Stimulated activated CD8-positive, alpha-beta memory T cell treated with anti-CD3 and anti-CD28 coated beads, Interleukin-15, amount 100 ng/mL, for 1 hour (primary cell): ENCODE measurements around the gene EIF2B5.
"Not testable (repeated sequence)": the region's sequence is repeated elsewhere in the genome, so short reads cannot be mapped to it uniquely, and the experiment has no call there.

Experiments used
- DNase-seq: peaks from one replicate; pipeline ENCODE4 v3.0.0-alpha.2; 2020; ENCODE audit warnings: low read depth

Gene EIF2B5

GRCh38 chr3:184148076-184148475 is 12.9 kb downstream of the EIF2B5 start:
- DNase-seq = no peak

DNA sequence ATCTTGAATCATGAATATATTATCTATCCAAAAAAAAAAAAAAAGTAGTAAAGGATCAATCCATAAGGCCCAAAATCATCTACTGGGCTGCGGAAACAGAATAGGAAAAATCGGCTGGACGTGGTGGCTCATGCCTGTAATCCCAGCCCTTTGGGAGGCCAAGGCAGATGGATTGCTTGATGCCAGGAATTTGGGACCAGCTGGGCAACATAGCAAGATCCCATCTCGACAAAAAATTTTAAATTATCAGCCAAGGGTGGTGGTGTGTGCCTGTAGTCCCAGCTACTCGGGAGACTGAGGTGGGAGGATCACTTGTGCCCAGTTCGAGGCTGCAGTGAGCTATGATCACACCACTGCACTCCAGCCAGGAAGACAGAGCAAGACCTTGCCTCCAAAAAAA is 14.0 kb downstream of the EIF2B5 start:
- DNase-seq = no peak

GRCh38 chr3:184149770-184150169 is 14.6 kb downstream of the EIF2B5 start:
- not testable (repeated sequence) for DNase-seq

GRCh38 chr3:184154885-184155643 is 19.9 kb downstream of the EIF2B5 start, which contains the start of gene DVL3:
DVL3 (plus strand) TSS chr3:184155377; CDS start chr3:184155636, 259 bp downstream.
- DNase-seq = no peak

- peak; percentile 11 for DNase-seq
Measured at GRCh38 chr3:184155644-184156521, 20.7 kb downstream of the EIF2B5 start.

DNA sequence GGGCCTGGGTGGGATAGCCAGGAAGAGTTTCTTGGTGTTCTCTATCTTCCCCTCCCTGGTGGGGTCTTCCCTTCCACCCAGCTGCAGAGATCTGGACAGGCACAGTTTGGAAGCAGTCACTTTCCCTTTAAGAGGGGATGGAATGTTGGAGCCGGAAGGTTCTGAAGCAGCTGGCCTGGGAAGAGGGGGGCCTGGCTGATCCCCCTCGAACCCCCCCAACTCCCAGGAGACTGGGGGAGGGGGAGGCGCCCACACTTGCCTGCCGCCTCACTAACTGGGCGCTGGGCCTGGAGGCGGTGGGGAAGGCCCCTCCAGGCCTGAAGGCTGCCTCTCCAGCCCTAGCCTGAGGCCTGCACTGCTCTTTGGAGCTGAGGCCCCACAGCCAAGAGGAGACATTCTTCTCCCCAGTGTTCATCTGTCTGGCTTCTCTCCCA is 21.4 kb downstream of the EIF2B5 start:
- no peak for DNase-seq

DNA sequence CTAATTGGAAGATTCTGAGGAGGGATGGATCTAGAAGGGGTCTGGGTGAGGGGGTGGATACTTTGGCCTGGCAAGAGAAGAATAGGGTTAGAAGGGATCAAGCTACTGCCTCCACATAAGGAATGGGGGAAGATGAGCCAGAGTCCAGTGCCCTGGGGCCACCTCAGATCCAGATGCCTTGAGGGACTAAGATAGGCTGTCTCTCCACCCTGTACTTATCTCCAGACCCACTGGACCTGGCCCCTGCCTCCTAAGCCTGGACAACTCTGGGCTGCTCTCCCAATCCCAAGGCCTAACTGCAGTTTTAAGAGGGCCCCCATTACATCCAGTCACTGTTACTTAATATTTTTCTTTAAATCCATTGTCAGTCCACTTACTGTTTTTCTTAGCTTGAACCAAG is 22.0 kb downstream of the EIF2B5 start:
- DNase-seq = no peak

DNA sequence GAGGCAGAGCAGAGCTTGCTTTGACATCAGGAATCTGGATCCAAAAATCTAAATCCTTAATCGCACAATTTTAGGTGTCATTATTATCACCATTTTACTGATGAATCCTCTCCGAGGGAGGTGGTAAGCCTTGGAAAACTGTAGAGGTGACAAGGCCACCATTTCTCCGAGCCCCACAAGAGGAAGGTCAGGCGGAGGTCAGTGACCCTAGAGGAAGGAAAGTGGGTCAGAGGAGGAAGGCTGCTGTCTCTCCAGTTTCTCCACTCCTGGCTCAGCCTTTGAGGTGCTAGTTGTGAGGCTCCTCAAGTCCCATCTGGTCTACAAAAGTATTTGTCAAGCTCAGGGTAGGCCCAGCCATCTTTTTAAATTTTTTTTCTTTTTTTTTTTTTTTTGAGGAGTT is 23.2 kb downstream of the EIF2B5 start:
- DNase-seq = no peak

DNA sequence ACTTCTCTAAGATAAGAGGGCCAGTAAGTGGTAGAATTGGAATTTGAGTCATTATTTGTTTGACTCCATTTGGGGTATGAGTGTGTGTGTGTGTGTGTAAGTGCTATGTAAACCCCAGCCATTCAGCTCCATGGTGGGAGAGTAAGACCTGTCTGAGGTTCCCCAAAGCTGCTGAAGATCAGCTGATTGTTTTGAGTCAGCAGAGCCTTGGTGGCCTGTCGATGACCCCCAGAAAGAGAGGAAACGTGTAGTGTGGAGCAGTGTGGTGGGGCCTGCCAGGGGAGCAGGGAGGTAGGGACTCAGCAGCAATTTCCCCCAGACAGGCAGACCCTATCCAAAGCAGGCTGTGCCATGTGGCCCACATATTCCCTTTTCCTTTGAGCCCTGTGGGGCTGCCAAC is 25.3 kb downstream of the EIF2B5 start:
- no peak for DNase-seq

- DNase-seq = not testable (repeated sequence)
Measured at GRCh38 chr3:184162571-184163070, 27.5 kb downstream of the EIF2B5 start.

DNA sequence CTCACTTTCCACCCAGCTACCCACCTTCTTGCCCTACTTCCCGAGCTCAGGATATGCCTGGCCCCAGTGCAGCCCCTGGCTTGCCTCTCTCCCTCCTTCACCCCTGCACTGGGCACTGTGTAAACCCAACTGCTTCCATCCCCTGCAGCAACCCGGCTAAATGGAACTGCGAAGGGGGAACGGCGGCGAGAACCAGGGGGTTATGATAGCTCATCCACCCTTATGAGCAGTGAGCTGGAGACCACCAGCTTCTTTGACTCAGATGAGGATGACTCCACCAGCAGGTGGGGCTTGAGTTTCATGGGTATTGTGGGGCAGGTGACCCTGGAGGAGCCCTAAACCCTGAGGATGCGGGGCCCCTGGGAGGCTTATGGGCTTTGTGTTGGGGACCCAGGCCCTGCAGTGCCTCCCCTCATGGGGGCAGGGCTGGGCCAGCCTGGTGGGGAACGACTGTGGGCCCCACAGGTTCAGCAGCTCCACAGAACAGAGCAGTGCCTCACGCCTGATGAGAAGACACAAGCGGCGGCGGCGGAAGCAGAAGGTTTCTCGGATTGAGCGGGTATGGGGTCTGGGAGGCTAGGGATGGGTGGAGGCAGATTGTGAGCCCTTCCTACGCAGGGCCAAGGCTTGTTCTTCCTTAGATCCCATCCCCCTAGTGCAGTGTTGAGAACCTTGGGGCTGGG is 29.6 kb downstream of the EIF2B5 start:
- DNase-seq = no peak

DNA sequence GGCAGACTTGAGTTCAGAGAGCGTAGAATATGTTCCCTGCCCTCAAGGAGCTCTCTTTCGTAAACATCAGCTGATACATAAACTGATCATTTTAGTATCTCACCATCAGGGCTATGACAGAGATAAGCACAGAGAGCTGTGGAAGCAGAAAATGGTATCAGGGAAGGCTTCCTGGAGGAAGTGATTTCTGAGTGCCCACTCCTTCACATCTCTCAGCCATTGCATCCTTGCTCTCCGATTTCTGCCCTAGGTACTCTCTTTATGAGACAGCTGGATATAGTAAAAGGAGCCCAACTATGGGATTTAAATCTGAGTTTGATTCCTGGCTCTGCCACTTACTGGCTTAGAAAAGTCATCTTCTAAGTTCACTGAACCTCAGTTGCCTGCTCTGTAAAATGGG is 30.4 kb downstream of the EIF2B5 start:
- DNase-seq = no peak

DNA sequence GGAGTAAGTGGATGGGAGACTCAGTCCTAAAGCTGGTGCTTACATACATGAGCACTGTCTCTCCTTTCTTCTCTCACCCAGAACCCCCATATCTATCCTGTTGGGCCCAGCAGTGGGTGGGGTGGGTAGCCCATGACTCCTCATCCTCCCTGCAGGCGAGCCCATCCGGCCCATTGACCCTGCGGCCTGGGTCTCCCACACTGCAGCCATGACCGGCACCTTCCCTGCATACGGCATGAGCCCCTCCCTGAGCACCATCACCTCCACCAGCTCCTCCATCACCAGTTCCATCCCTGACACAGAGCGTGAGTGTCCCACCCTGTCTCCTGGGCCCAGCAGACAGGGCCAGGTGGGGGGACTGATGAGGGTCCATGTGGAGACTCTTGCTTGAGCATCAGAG is 31.5 kb downstream of the EIF2B5 start:
- DNase-seq = no peak

DNA sequence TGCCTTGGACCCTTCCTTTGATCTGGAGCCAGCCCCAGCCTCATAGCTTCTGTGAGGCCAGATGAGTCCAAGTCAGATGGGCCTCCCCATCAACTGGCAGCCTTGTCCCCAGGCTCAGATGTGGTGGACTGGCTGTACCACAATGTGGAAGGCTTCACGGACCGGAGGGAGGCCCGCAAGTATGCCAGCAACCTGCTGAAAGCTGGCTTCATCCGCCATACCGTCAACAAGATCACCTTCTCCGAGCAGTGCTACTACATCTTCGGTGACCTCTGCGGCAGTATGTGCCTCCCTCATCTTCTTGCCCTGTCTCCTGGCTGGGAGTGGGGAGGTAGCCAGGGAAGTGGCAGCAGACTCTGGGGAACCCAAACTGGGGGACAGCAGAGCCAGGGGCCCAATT is 32.6 kb downstream of the EIF2B5 start:
- no peak for DNase-seq

DNA sequence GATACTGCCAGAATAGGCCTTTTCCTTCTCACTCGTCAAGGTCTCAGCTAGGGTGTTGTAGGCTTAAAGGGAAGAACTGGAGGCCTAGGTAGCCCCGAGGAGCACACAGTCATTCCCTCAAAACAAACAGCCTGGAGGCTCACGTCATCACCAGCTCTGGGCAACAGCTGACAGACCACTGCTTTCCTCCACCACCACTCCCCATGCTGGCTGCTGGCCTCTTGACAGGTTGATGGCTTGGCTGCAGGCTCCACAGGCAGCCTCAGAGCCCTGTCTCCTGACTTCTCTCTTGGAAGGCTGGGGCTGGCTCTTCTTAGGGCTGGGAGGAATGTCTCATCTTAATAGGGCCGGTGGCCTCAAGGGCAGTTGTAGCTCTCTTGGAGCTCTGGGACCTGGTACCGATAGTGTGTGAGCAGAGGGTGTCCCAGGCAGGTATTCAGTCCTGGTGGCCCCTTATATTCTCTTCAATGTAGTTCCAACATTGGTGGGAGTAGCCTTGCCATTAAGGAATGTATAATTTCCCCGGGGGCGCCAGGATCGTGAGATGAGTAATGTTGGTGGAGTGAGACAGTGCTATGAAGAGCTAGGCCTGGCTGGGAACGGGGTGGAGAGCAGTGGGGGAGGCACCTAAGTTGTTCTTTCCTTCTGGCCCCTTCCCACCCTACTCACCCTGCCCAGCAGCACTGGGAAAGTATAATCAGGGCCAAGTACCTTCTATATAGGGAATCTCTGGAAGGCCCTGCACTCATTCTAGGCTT is 33.4 kb downstream of the EIF2B5 start:
- DNase-seq = no peak

GRCh38 chr3:184169896-184170875 is 35.0 kb downstream of the EIF2B5 start:
- DNase-seq = no peak

GRCh38 chr3:184171562-184171961 is 36.4 kb downstream of the EIF2B5 start:
- no peak for DNase-seq

DNA sequence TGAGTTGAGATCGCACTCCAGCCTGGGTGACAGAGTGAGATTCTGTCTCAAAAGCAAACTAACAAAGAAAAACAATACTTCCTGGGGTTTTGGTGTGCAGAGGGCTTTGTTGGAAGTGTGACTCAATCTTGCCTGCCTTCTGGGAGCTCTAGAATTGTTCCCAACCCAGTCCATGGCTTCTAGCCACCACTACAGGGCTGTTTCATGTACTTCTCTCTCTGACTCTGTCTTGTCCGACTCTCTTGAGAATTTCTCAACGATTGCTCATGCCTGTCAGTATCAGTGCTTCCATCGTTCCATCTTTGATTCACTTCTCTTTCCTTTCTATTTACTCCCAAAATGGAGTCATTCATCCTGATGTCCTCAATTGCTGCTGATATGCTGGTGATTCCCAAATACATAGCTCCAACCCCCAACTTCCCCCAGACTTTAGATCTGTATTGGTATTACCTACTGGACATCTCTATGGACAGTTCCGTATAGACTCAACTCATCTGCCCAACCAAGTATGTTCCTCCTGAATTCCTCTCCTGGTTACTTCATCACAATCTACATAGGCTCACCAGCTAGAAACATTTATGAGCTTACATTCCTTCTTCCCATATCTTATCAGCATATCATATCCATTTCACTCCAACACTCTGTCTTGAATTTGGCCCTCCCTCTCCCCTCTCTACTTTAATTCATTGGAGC is 37.7 kb downstream of the EIF2B5 start:
- DNase-seq = no peak

DNA sequence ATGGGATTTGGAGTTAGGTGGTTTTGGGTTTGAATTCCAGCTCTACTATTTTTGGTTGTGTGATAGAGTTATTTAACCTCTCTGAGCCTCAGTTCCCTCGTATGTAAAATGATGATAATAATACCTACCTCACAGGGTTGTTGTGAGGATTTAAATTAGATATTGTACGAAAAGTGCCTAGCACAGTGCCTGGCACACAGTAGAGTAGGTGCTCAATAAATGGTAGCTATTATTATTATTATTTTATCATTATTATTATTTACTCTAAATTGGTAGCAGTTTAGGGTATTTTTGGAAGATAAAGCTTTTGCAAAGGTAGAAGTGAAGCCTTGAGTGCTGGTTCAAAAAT is 38.2 kb downstream of the EIF2B5 start:
- DNase-seq = no peak

- no peak for DNase-seq
Measured at GRCh38 chr3:184174284-184174645, 39.1 kb downstream of the EIF2B5 start.
